Medulla oblongata (tissue), 1 donor: Measurements from ENCODE around the gene EXPH5.

Experiments used
- DNase-seq: peaks from one replicate; pipeline ENCODE4 v3.0.0-alpha.2; 2015; ENCODE audit errors: extremely low spot score

EXPH5 gene

DNA sequence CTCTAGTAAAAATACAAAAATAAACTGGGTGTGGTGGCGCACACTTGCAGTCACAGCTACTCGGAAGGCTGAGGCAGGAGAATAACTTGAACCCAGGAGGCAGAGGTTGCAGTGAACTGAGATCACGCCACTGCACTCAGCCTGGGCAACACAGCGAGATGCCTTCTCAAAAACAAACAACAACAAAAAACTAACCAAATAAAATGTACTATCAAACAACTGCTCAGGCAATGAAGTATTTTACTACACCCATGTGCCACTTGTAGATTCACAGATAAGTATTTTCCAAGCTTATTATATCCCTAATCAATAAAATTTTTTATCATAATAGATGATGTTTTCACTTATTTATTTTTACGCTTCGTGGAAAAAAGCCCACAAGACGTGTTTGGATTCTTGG, 127.2 kb downstream of the EXPH5 start:
- no peak for DNase-seq
